Endothelial cell of umbilical vein (primary cell): Measurements from ENCODE around the gene PRRG2. TPM values are rescaled to one million over a fixed set of nuclear protein-coding genes. Genes with fewer than 3 reads are reported as not detected.

Source experiments
- BruUV-seq: library from RNA; stranded (reverse); fragments of 400-500 nt; replicated peaks from 2 replicates; lab custom pipeline; 2021; lab: Mats Ljungman, UMichigan
- CTCF ChIA-PET: fragments of 300-600, 350-600 bp; sonication (Branson Sonifier 250); formaldehyde crosslinking; loops from one replicate; lab custom pipeline; 2021; ENCODE audit warnings: antibody characterized with exemption, inconsistent platforms; lab: Charles Lee
- POLR2A ChIA-PET: fragments of 300-600, 350-600 bp; sonication (Branson Sonifier 250); formaldehyde crosslinking; loops from one replicate; lab custom pipeline; 2021; ENCODE audit warnings: antibody characterized with exemption, inconsistent platforms; lab: Charles Lee
- DNase-seq: peaks from one replicate; pipeline ENCODE4 v3.0.0-alpha.2; 2011; ENCODE audit warnings: low read depth, low spot score
- FAIRE-seq: peaks from 2 replicates; lab custom pipeline; 2011; peaks lifted over from hg19 to GRCh38; lab: Jason Lieb, UNC
- H2AFZ ChIP-seq: 2 replicates; pipeline ENCODE4 v1.6.0; 2012; ENCODE audit warnings: low read depth, low read length, control low read depth, inconsistent platforms
- H3K27ac ChIP-seq: 2 replicates; pipeline ENCODE4 v1.5.1; 2011; ENCODE audit warnings: low read depth, mild to moderate bottlenecking, control low read depth, low read length, moderate library complexity; ENCODE audit not compliant: insufficient read depth
- H3K27me3 ChIP-seq, 2 experiments: 2 replicates each; pipeline versions ENCODE4 v1.6.0 to v1.6.1; 2011; ENCODE audit warnings: low read length in 2 of 2, mixed read lengths in 1 of 2; ENCODE audit not compliant: control insufficient read depth in 2 of 2, insufficient read depth in 2 of 2
- H3K36me3 ChIP-seq, 2 experiments: 2 replicates in 1 of 2; 3 replicates in 1 of 2; pipeline ENCODE4 v1.5.1; 2011; ENCODE audit warnings: low read length in 2 of 2, mild to moderate bottlenecking in 1 of 2, moderate library complexity in 1 of 2; ENCODE audit not compliant: control insufficient read depth in 2 of 2, insufficient read depth in 2 of 2; ENCODE audit errors: extremely low read depth in 1 of 2
- H3K4me1 ChIP-seq: 3 replicates; pipeline ENCODE4 v1.5.1; 2011; ENCODE audit warnings: mild to moderate bottlenecking, low read length; ENCODE audit not compliant: control insufficient read depth, insufficient read depth; ENCODE audit errors: extremely low read depth
- H3K4me2 ChIP-seq: 2 replicates; pipeline ENCODE4 v1.6.1; 2011; ENCODE audit warnings: low read length, control low read depth, mixed read lengths; ENCODE audit not compliant: insufficient read depth
- H3K4me3 ChIP-seq, 3 experiments: fragments of 200-600 bp in 1 of 3; sonication (generic), shearing (Covaris generic) in 1 of 3; replicated peaks in 1 of 3; 2 replicates each; pipeline ENCODE4 v1.5.1; 2011 to 2016; ENCODE audit warnings: control low read depth in 3 of 3, low read length in 3 of 3, mild to moderate bottlenecking in 2 of 3, inconsistent platforms in 1 of 3, low read depth in 1 of 3, moderate library complexity in 1 of 3; ENCODE audit not compliant: insufficient read depth in 1 of 3
- H3K79me2 ChIP-seq: 2 replicates; pipeline ENCODE4 v1.6.0; 2012; ENCODE audit warnings: low read length, inconsistent platforms; ENCODE audit not compliant: control insufficient read depth, insufficient read depth
- H3K9ac ChIP-seq: replicated peaks from 2 replicates; pipeline ENCODE3; 2011; ENCODE audit warnings: low read length, control low read depth; ENCODE audit not compliant: insufficient read depth; ENCODE audit errors: extremely low read depth
- H3K9me1 ChIP-seq: replicated peaks from 3 replicates; pipeline ENCODE4 v1.6.0; 2011; ENCODE audit warnings: mild to moderate bottlenecking, low read length; ENCODE audit not compliant: control insufficient read depth, insufficient read depth; ENCODE audit errors: extremely low read depth
- H3K9me3 ChIP-seq: replicated peaks from 2 replicates; pipeline ENCODE4 v1.5.1; 2012; ENCODE audit warnings: low read length, inconsistent platforms; ENCODE audit not compliant: control insufficient read depth, insufficient read depth
- H4K20me1 ChIP-seq: replicated peaks from 2 replicates; pipeline ENCODE3; 2011; ENCODE audit warnings: mild to moderate bottlenecking, low read length; ENCODE audit not compliant: control insufficient read depth, insufficient read depth; ENCODE audit errors: extremely low read depth
- EZH2 ChIP-seq: IDR thresholded peaks from 2 replicates; pipeline ENCODE4 v1.6.1; 2012; ENCODE audit warnings: borderline replicate concordance, low read depth, mild to moderate bottlenecking, moderate library complexity, low read length, inconsistent platforms; ENCODE audit not compliant: severe bottlenecking
- FOS ChIP-seq: IDR thresholded peaks from 2 replicates; pipeline ENCODE4 v1.6.1; 2011; ENCODE audit warnings: mild to moderate bottlenecking, low read length, moderate library complexity, borderline replicate concordance; ENCODE audit not compliant: insufficient read depth
- GATA2 ChIP-seq: IDR thresholded peaks from 2 replicates; pipeline ENCODE4 v1.7.0; 2011; ENCODE audit warnings: low read depth, mild to moderate bottlenecking, moderate library complexity, mixed read lengths, low read length; ENCODE audit not compliant: insufficient read length, insufficient read depth
- JUN ChIP-seq: IDR thresholded peaks from 2 replicates; pipeline ENCODE4 v1.6.1; 2011; ENCODE audit warnings: borderline replicate concordance, low read depth; ENCODE audit not compliant: insufficient read length, insufficient read depth
- MYC ChIP-seq: IDR thresholded peaks from one replicate; pipeline ENCODE4 v1.6.1; 2011; ENCODE audit warnings: mild to moderate bottlenecking, low read depth, low read length
- POLR2AphosphoS5 ChIP-seq: IDR thresholded peaks from 2 replicates; pipeline ENCODE4 v1.6.1; 2012; ENCODE audit warnings: low read depth, mild to moderate bottlenecking, control low read depth, low read length, moderate library complexity; ENCODE audit not compliant: insufficient read depth
- dilution Hi-C: fragments of 300-500 bp; cut with MboI; formaldehyde crosslinking; loops from one replicate; pipeline ENCODE4 v1.15.0; 2019; ENCODE audit warnings: low sequenced_read_pairs; ENCODE audit not compliant: extremely low pct_ligation_motif_present
- intact Hi-C: fragments of 100-400 bp; cut with micrococcal nuclease; formaldehyde crosslinking; loops from one replicate; pipeline ENCODE4 v1.10.0; 2022
- polyA plus RNA-seq, 4 experiments: library from polyadenylated mRNA; depleted of rRNA in 3 of 4; stranded (reverse) in 3 of 4; unstranded in 1 of 4; fragments of >200 nt; gene quantifications; 2 replicates each; pipeline versions ENCODE4 v1.2.1 to v1.2.3, GENCODE V29; 2011 to 2012; ENCODE audit warnings: missing spikeins in 1 of 4
- total RNA-seq: library from RNA; stranded (reverse); gene quantifications from 2 replicates; pipeline ENCODE4 v1.2.3, GENCODE V29; 2021
- TF ChIP-seq, protein P1 (sequence below), 2 donors: IDR thresholded peaks; 1 replicate in 1 of 2; 2 replicates in 1 of 2; pipeline ENCODE4 v1.5.1; 2011; ENCODE audit warnings: low read length in 2 of 2, mild to moderate bottlenecking in 2 of 2, moderate library complexity in 2 of 2, control low read depth in 1 of 2, inconsistent platforms in 1 of 2, low read depth in 1 of 2; ENCODE audit not compliant: insufficient read depth in 1 of 2; ENCODE audit errors: extremely low read depth in 1 of 2

Gene PRRG2
- total and polyA plus RNA-seq, 2 donors (not counting 3 experiments of a cell fraction or from before 2014, with no cell fraction given), result 2.6 to 2.9 TPM

DNA sequence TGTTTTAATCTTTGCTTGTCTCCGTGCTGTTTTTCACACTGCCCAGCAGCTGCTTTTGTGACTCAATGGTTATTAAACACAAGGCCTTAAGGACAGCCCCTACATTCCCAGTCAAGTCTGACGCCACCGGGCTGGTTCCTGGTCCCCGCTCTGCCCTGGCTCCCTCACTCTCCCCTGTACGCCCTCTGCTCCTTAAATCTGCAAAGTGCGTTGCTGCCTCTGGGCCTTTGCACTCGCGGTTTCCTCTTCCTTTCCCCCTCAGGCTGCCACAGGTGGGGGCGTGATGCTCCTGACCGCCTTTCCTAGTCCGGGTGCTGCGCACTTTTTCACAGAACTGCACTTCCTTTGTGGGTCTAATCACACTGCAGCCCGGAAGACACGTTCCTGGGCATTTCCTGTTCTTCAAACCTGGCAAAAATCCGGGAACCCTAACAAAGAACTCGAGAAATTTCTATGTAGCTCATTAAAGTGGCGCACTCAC is 26.4 kb upstream of the PRRG2 start:
- H3K9ac ChIP-seq, result peak overlapping the region; percentile 43

More for the DNA sequence above, 26.4 kb upstream of the PRRG2 start:
- intact Hi-C loops (loop anchor here (1.0 to 2.0 kb wide), 2 partner anchors 16 to 122 kb away; no protein-coding TSS in a partner anchor), dilution Hi-C loops (no loop called here)
- CTCF ChIA-PET, result interaction anchor here (0.8 to 4.6 kb wide), 8 partner anchors 8 to 163 kb away, joined by 3 to 50 read pairs (median 3); no protein-coding TSS in a partner anchor
- Histone ChIP-seq H3K79me2 (no peaks in the 10 kb centered on the region), H3K9me3 (no peaks in the 10 kb centered on the region), H3K9me1 (no peaks in the 10 kb centered on the region), H3K4me3 (no peak overlapping the region), H3K4me1 (peaks cover 22% of the 10 kb centered on the region), H3K36me3 (peaks cover 15 to 28% of the 10 kb centered on the region in 2 experiments), H3K4me2 (no peak overlapping the region), H3K27ac (peak overlapping the region; percentile 89), H2AFZ (peak overlapping the region; percentile 46), H3K27me3 (no peaks in the 10 kb centered on the region), H4K20me1 (no peaks in the 10 kb centered on the region)
- DNase-seq (peak; percentile 94), FAIRE-seq (peak; percentile 99)
- BruUV-seq, result no TSS peak
- peak; percentile 63 for TF ChIP-seq GATA2
- TF ChIP-seq POLR2AphosphoS5, result peak; percentile 91
- no peak for TF ChIP-seq MYC
- TF ChIP-seq FOS, result peak; percentile 19
- TF ChIP-seq, protein P1, sequence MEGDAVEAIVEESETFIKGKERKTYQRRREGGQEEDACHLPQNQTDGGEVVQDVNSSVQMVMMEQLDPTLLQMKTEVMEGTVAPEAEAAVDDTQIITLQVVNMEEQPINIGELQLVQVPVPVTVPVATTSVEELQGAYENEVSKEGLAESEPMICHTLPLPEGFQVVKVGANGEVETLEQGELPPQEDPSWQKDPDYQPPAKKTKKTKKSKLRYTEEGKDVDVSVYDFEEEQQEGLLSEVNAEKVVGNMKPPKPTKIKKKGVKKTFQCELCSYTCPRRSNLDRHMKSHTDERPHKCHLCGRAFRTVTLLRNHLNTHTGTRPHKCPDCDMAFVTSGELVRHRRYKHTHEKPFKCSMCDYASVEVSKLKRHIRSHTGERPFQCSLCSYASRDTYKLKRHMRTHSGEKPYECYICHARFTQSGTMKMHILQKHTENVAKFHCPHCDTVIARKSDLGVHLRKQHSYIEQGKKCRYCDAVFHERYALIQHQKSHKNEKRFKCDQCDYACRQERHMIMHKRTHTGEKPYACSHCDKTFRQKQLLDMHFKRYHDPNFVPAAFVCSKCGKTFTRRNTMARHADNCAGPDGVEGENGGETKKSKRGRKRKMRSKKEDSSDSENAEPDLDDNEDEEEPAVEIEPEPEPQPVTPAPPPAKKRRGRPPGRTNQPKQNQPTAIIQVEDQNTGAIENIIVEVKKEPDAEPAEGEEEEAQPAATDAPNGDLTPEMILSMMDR (IDR thresholded peaks at IDR 0.05; ENCODE audit: extremely low read depth in 1 of 2, insufficient read depth in 1 of 2, low read depth in 1 of 2, low read length in 2 of 2), result no peak
- no peak for TF ChIP-seq JUN
- no peak for TF ChIP-seq EZH2
- POLR2A ChIA-PET, result interaction anchor here (0.6 to 1.0 kb wide), 6 partner anchors 23 to 122 kb away, joined by 3 to 6 read pairs (median 4); partner anchors contain the start of gene NOSIP
